CD4-positive, CD25-positive, alpha-beta regulatory T cell (primary cell): ENCODE results near the gene PTPRT. TPM values are rescaled to one million over a fixed set of nuclear protein-coding genes. Genes with fewer than 3 reads are reported as not detected.

ENCODE experiments used
- ATAC-seq, 2 donors: fragments of 150-1000 bp; cut with Tn5 transposase; one replicate each; pipeline ENCODE4 v1.10.0; 2021; ENCODE audit warnings: low read depth in 2 of 2, moderate number of reproducible peaks in 2 of 2, moderate library complexity in 1 of 2
- DNase-seq, 3 donors: peaks; one replicate each; pipeline versions ENCODE4 v3.0.0 to v3.0.0-alpha.2; 2012 to 2022; ENCODE audit warnings: mixed read lengths in 1 of 3
- H3K27ac ChIP-seq: one replicate; pipeline ENCODE4 v1.7.0; 2013; ENCODE audit warnings: mild to moderate bottlenecking, low read length; ENCODE audit not compliant: insufficient read depth, poor library complexity, severe bottlenecking
- H3K27me3 ChIP-seq: one replicate; pipeline ENCODE4 v1.7.0; 2013; ENCODE audit warnings: low read length; ENCODE audit not compliant: control insufficient read depth, insufficient read depth
- H3K36me3 ChIP-seq: one replicate; pipeline ENCODE4 v1.7.0; 2013; ENCODE audit warnings: mild to moderate bottlenecking, low read length, moderate library complexity; ENCODE audit not compliant: control insufficient read depth, insufficient read depth
- H3K4me1 ChIP-seq: 2 replicates; pipeline ENCODE4 v1.7.0; 2013; ENCODE audit warnings: mild to moderate bottlenecking, low read length; ENCODE audit not compliant: insufficient read depth, control insufficient read depth, poor library complexity, severe bottlenecking
- H3K4me3 ChIP-seq: one replicate; pipeline ENCODE4 v1.7.0; 2013; ENCODE audit warnings: low read depth, mild to moderate bottlenecking, low read length, moderate library complexity
- H3K9me3 ChIP-seq, 2 experiments: 1 replicate in 1 of 2; 2 replicates in 1 of 2; pipeline ENCODE4 v1.7.0; 2013; ENCODE audit warnings: low read length in 2 of 2, mild to moderate bottlenecking in 1 of 2, moderate library complexity in 1 of 2; ENCODE audit not compliant: control insufficient read depth in 2 of 2
- H3K27ac Mint-ChIP-seq, 3 donors: one replicate each; pipeline ENCODE4 v1.8.0; 2020 to 2022; ENCODE audit warnings: mild to moderate bottlenecking in 3 of 3, mixed read lengths in 3 of 3, moderate library complexity in 2 of 3
- H3K27me3 Mint-ChIP-seq: one replicate; pipeline ENCODE4 v1.8.0; 2022; ENCODE audit warnings: mild to moderate bottlenecking, mixed read lengths
- H3K36me3 Mint-ChIP-seq: one replicate; pipeline ENCODE4 v1.8.0; 2020; ENCODE audit warnings: mixed read lengths
- H3K4me1 Mint-ChIP-seq, 4 donors: one replicate each; pipeline ENCODE4 v1.8.0; 2020 to 2022; ENCODE audit warnings: mixed read lengths in 4 of 4, mild to moderate bottlenecking in 1 of 4
- H3K4me3 Mint-ChIP-seq, 4 donors: one replicate each; pipeline ENCODE4 v1.8.0; 2020 to 2022; ENCODE audit warnings: mild to moderate bottlenecking in 4 of 4, mixed read lengths in 4 of 4, moderate library complexity in 3 of 4
- H3K9me3 Mint-ChIP-seq, 7 donors: one replicate each; pipeline ENCODE4 v1.8.0; 2020 to 2022; ENCODE audit warnings: mixed read lengths in 7 of 7, mild to moderate bottlenecking in 3 of 7, moderate library complexity in 2 of 7
- polyA plus RNA-seq, 4 donors: library from polyadenylated mRNA; unstranded; fragments of 300-500 nt; fragmentation: Illumina TruSeq; gene quantifications; one replicate each; pipeline ENCODE4 v1.2.3, GENCODE V29; 2021
- total RNA-seq: library from RNA; stranded (reverse); gene quantifications from one replicate; pipeline ENCODE4 v1.2.3, GENCODE V29; 2022

Gene PTPRT
- total and polyA plus RNA-seq, 5 donors from 2014 or later, result not detected

- H3K4me1 Mint-ChIP-seq, result no peaks in the 10 kb centered on the region
- no peaks in the 10 kb centered on the region for H3K27me3 Mint-ChIP-seq
- no peak overlapping the region for H3K27ac Mint-ChIP-seq
- no peak overlapping the region for H3K4me3 Mint-ChIP-seq
- ATAC-seq, result no peak
- no peaks in the 10 kb centered on the region for H3K4me1 ChIP-seq
- H3K36me3 Mint-ChIP-seq, result no peaks in the 10 kb centered on the region
- DNase-seq, result no peak
- H3K27me3 ChIP-seq, result no peaks in the 10 kb centered on the region
- H3K9me3 Mint-ChIP-seq, result peaks cover 4 to 6% (median 5%) of the 10 kb centered on the region in 7 donors
- no peaks in the 10 kb centered on the region for H3K9me3 ChIP-seq
- no peaks in the 10 kb centered on the region for H3K36me3 ChIP-seq
- H3K27ac ChIP-seq, result no peak overlapping the region
- H3K4me3 ChIP-seq, result no peak overlapping the region
Observed at GRCh38 chr20:42191140-42191860, 998.4 kb downstream of the PTPRT start.

- no peaks in the 10 kb centered on the region for H3K27me3 ChIP-seq
- H3K4me1 ChIP-seq, result no peaks in the 10 kb centered on the region
- no peak overlapping the region for H3K27ac ChIP-seq
- Mint-ChIP-seq H3K4me1 (no peaks in the 10 kb centered on the region), H3K36me3 (no peaks in the 10 kb centered on the region), H3K27ac (no peak overlapping the region), H3K4me3 (no peak overlapping the region), H3K9me3 (peaks cover 4 to 8% (median 6%) of the 10 kb centered on the region in 7 donors), H3K27me3 (no peaks in the 10 kb centered on the region)
- no peak overlapping the region for H3K4me3 ChIP-seq
- H3K9me3 ChIP-seq, result no peaks in the 10 kb centered on the region
- no peaks in the 10 kb centered on the region for H3K36me3 ChIP-seq
- DNase-seq, result no peak
- no peak for ATAC-seq
Observed at GRCh38 chr20:42190084-42190483, 999.6 kb downstream of the PTPRT start.

GRCh38 chr20:42186337-42186736 lies 1003.4 kb downstream of the PTPRT start:
- H3K27me3 Mint-ChIP-seq, result no peaks in the 10 kb centered on the region
- no peak for DNase-seq
- no peak for ATAC-seq
- no peak overlapping the region for H3K4me3 Mint-ChIP-seq
- H3K36me3 ChIP-seq, result no peaks in the 10 kb centered on the region
- H3K36me3 Mint-ChIP-seq, result no peaks in the 10 kb centered on the region
- no peaks in the 10 kb centered on the region for H3K9me3 ChIP-seq
- H3K4me1 ChIP-seq, result no peaks in the 10 kb centered on the region
- peaks cover 0 to 8% (median 6%) of the 10 kb centered on the region in 7 donors for H3K9me3 Mint-ChIP-seq
- no peaks in the 10 kb centered on the region for H3K27me3 ChIP-seq
- no peak overlapping the region for H3K4me3 ChIP-seq
- H3K27ac ChIP-seq, result no peak overlapping the region
- H3K4me1 Mint-ChIP-seq, result no peaks in the 10 kb centered on the region
- no peak overlapping the region for H3K27ac Mint-ChIP-seq

- H3K4me1 Mint-ChIP-seq, result no peaks in the 10 kb centered on the region
- no peak for DNase-seq
- no peak overlapping the region for H3K4me3 Mint-ChIP-seq
- H3K4me3 ChIP-seq, result no peak overlapping the region
- no peaks in the 10 kb centered on the region for H3K4me1 ChIP-seq
- no peak overlapping the region for H3K27ac ChIP-seq
- H3K27me3 ChIP-seq, result no peaks in the 10 kb centered on the region
- no peaks in the 10 kb centered on the region for H3K9me3 ChIP-seq
- peaks cover 0 to 8% (median 5%) of the 10 kb centered on the region in 7 donors for H3K9me3 Mint-ChIP-seq
- H3K27me3 Mint-ChIP-seq, result no peaks in the 10 kb centered on the region
- H3K27ac Mint-ChIP-seq, result no peak overlapping the region
- no peaks in the 10 kb centered on the region for H3K36me3 Mint-ChIP-seq
- no peaks in the 10 kb centered on the region for H3K36me3 ChIP-seq
- no peak for ATAC-seq
Observed at GRCh38 chr20:42183147-42183546, 1006.6 kb downstream of the PTPRT start.

GRCh38 chr20:42181064-42181463 lies 1008.6 kb downstream of the PTPRT start:
- ATAC-seq (no peak), DNase-seq (no peak)
- no peaks in the 10 kb centered on the region for H3K4me1 Mint-ChIP-seq
- Histone ChIP-seq H3K27me3 (no peaks in the 10 kb centered on the region), H3K4me1 (no peaks in the 10 kb centered on the region), H3K4me3 (no peak overlapping the region), H3K9me3 (no peaks in the 10 kb centered on the region), H3K36me3 (no peaks in the 10 kb centered on the region), H3K27ac (no peak overlapping the region)
- no peak overlapping the region for H3K4me3 Mint-ChIP-seq
- peaks cover 0 to 6% (median 2%) of the 10 kb centered on the region in 7 donors for H3K9me3 Mint-ChIP-seq
- H3K27ac Mint-ChIP-seq, result no peak overlapping the region
- no peaks in the 10 kb centered on the region for H3K27me3 Mint-ChIP-seq
- no peaks in the 10 kb centered on the region for H3K36me3 Mint-ChIP-seq

GRCh38 chr20:42179768-42180167 lies 1009.9 kb downstream of the PTPRT start:
- H3K27me3 Mint-ChIP-seq, result no peaks in the 10 kb centered on the region
- no peak for DNase-seq
- H3K4me1 ChIP-seq, result no peaks in the 10 kb centered on the region
- H3K27ac Mint-ChIP-seq, result no peak overlapping the region
- H3K27ac ChIP-seq, result no peak overlapping the region
- no peak overlapping the region for H3K4me3 ChIP-seq
- H3K36me3 Mint-ChIP-seq, result no peaks in the 10 kb centered on the region
- H3K4me3 Mint-ChIP-seq, result no peak overlapping the region
- H3K9me3 Mint-ChIP-seq, result peaks cover 0 to 6% (median 0%) of the 10 kb centered on the region in 7 donors
- ATAC-seq, result no peak
- no peaks in the 10 kb centered on the region for H3K36me3 ChIP-seq
- no peaks in the 10 kb centered on the region for H3K9me3 ChIP-seq
- no peaks in the 10 kb centered on the region for H3K4me1 Mint-ChIP-seq
- H3K27me3 ChIP-seq, result no peaks in the 10 kb centered on the region

GRCh38 chr20:42173440-42173839 lies 1016.3 kb downstream of the PTPRT start:
- Mint-ChIP-seq H3K4me3 (no peak overlapping the region), H3K27me3 (no peaks in the 10 kb centered on the region), H3K36me3 (no peaks in the 10 kb centered on the region), H3K9me3 (peaks cover 0 to 5% (median 1%) of the 10 kb centered on the region in 7 donors), H3K4me1 (no peaks in the 10 kb centered on the region), H3K27ac (no peak overlapping the region)
- Histone ChIP-seq H3K36me3 (no peaks in the 10 kb centered on the region), H3K27ac (no peak overlapping the region), H3K4me1 (no peaks in the 10 kb centered on the region), H3K9me3 (no peaks in the 10 kb centered on the region), H3K27me3 (no peaks in the 10 kb centered on the region), H3K4me3 (no peak overlapping the region)
- DNase-seq (no peak), ATAC-seq (no peak)
